GM21737 (cell line): ENCODE results near the gene UGT1A9.
"Not testable (repeated sequence)": the region's sequence is repeated elsewhere in the genome, so short reads cannot be mapped to it uniquely, and the experiment has no call there.

Experiments
- ATAC-seq: cut with Tn5 transposase; IDR thresholded peaks from one replicate; pipeline ENCODE4 v1.9.1; 2021; ENCODE audit warnings: mild to moderate bottlenecking, moderate library complexity; ENCODE audit not compliant: unreplicated experiment

Gene UGT1A9

DNA sequence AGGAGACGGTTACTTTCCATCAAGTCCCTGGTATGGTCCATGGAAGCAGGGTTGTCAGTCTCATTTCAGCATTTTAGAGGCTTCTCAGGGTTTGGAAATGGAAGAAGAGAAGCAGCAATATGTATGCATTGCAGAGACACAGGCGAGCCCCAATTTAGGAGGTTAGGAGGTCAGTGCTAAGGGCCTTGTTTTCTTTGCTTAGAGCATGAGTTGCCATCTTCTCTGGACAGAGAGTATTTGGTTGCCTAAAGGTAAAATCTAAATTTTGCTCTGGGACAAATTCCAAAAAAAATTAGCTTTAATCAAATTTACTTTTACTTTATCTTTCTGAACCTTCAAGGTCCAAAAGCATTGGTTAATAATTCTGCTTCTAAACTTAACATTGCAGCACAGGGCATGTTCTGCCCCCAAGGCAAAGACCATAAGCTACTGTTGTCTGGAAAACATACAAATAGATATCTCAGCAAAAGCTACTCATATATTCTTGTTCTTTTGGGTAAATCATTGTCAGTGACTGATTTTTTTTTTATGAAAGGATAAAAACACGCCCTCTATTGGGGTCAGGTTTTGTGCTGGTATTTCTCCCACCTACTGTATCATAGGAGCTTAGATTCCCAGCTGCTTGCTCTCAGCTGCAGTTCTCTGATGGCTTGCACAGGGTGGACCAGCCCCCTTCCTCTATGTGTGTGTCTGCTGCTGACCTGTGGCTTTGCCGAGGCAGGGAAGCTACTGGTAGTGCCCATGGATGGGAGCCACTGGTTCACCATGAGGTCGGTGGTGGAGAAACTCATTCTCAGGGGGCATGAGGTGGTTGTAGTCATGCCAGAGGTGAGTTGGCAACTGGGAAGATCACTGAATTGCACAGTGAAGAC lies at the start of gene UGT1A9:
Gene UGT1A9 (plus strand): TSS at position 609 of the 872 bp plus-strand sequence. CDS start 37 bp downstream, at position 646.
- ATAC-seq = no peak

DNA sequence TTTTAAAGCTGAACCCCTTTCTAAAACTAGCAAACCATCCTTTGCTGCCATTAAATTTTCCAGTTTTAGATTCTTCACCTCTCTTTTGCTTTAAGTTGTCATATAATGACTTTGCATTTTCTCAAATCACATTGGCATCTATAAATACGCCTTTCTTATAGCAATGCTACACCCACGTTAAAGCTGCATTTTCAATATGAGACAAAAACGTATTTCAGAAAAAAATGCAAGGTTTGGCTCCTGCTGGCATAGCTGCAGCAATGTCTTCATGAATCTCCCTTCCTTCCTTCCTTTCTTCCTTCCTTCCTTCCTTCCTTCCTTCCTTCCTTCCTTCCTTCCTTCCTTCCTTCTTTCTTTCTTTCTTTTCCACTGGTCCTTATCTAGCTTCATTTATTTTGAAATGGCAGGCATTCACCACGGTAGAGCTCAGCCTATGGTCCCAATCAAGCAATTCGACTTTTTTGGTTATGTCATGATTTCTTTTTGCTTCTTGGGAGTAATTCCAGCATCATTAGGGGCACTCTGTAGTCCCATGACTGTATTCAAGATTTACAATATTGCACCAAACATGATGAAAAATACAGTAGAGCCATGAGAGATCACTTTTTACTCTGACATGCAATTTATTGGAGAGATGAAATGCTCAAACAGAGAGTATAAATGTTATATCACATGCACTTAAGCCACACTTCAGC lies 44.2 kb upstream of the UGT1A9 start:
- ATAC-seq = no peak

- ATAC-seq = not testable (repeated sequence)
Observed at GRCh38 chr2:233636306-233636705, 35.4 kb upstream of the UGT1A9 start, which contains the start of gene UGT1A10. TSS of gene UGT1A10 (plus strand) at chr2:233636448. CDS start at chr2:233636523, 75 bp downstream.

GRCh38 chr2:233638836-233639235 lies 32.9 kb upstream of the UGT1A9 start:
- ATAC-seq = no peak

- no peak for ATAC-seq
Observed at GRCh38 chr2:233639860-233640259, 31.8 kb upstream of the UGT1A9 start.

DNA sequence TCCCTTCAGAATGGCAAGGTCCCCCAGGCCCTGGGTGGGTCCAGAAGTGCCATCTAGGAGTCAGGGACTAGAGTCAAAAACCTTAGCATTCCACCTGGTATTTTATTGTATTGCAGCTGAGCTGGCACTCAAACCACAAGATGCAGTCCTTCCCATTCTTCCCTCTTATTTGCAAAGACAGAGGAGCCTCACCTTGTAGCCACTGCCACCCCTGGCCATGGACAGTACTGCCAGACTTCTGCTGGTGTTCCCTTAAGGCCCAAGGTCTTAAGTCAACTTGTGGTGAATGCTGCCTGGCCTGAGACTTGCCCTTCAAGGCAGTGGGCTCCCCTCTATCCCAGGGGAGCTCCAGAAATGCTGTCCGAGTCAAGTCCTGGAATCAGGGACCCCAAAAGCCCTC lies 28.6 kb upstream of the UGT1A9 start:
- no peak for ATAC-seq

GRCh38 chr2:233646033-233646432 lies 25.7 kb upstream of the UGT1A9 start:
- not testable (repeated sequence) for ATAC-seq

GRCh38 chr2:233650981-233651380 lies 20.7 kb upstream of the UGT1A9 start:
- no peak for ATAC-seq

GRCh38 chr2:233651430-233651829 lies 20.3 kb upstream of the UGT1A9 start:
- no peak for ATAC-seq

GRCh38 chr2:233654501-233654900 lies 17.2 kb upstream of the UGT1A9 start:
- ATAC-seq = no peak

DNA sequence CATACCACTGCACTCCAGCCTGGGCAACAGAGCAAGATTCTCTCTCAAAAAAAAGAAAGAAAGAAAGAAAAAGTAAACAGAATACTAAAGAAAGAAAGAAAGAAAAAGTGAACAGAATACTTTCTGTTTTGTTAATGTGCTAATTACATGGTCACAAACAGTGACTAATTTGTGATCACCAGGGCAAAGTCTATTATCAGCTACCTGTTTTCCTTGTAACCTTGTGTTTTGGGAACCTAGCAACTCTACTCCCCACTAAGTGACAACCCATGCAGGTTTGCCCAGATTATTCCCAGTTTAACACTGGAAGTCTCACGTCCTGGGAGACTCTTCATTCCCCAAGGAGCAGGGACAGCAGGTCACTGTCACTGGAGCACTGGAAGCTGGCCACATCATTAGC lies 16.7 kb upstream of the UGT1A9 start:
- no peak for ATAC-seq

- not testable (repeated sequence) for ATAC-seq
Observed at GRCh38 chr2:233655943-233656342, 15.8 kb upstream of the UGT1A9 start.

- no peak for ATAC-seq
Observed at GRCh38 chr2:233656443-233656842, 15.3 kb upstream of the UGT1A9 start.

GRCh38 chr2:233658610-233659009 lies 13.1 kb upstream of the UGT1A9 start:
- no peak for ATAC-seq

DNA sequence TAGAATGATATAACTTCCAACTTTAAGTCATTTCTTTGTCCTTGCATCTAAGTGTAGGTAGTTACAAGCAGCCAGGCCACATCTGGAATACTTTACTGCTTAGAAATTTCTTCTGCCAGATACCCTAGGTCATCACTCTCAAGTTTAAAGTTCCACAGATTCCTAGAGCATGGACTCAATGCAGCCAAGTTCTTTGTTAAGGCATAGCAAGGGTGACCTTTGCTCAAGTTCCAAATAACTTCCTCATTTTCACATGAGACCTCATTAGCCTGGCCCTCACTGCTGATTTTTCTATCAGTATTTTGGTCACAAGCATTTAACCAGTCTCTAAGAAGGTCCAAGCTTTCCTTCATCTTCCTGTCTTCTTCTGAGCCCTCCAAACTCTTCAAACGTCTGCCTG lies 7.8 kb upstream of the UGT1A9 start:
- ATAC-seq = no peak

GRCh38 chr2:233668605-233669260 lies 3.0 kb upstream of the UGT1A9 start:
- no peak for ATAC-seq

DNA sequence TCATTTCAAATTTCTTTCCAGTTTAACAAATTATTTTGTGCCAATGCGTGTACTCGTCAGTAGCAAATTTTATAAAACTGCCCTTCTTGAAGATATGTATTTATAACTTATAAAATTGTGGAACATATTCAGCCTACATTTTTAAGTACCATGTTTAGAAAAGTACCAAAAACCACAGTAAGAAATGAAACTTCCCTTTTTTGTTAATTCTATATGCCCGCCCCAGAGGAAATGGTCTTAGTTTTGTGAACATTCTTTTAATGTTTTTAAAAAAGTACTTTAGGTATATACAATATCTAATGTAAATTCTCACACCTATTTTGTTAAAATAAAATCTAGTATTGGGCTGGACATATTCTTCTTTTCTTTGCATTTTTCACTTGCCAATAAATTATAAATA lies 1.2 kb downstream of the UGT1A9 start:
- no peak for ATAC-seq

DNA sequence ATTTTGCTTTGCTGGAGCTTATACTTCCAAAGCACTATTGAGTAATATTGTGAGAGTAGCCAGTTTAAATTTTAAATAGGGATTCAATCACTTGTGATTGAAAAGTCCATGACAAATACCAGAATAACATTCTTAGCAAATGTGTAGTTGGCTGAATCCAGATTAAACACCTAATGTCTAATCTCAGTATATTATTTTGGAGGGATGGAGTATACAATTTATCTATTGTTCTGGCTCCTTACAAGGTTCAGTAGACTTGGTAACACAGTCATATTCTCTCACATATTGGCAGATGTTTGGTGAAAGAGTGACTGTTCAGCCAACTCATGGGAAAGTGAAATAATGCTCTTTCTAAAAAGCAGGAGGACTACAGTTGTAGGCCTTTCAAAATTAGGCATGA lies 2.2 kb downstream of the UGT1A9 start:
- no peak for ATAC-seq

DNA sequence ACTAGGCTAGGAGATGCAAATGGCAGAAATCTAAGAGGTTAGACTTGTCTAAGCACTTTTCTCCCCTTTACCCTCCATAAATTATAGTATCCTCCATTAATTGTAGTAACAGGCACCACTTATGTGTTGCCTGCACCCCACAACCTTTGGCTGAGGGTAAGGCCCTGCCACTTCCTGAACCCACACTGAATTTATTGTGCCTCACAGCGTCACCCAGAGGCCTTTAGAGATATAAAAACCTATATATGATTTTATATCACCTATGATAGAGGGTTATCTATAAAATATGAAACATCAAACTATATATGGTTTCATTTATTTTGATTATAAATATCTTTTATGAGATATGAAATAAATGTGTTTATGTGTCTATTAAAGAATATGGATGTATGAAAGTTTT lies 2.6 kb downstream of the UGT1A9 start:
- ATAC-seq = no peak

- no peak for ATAC-seq
Observed at GRCh38 chr2:233674995-233675394, 3.3 kb downstream of the UGT1A9 start.

DNA sequence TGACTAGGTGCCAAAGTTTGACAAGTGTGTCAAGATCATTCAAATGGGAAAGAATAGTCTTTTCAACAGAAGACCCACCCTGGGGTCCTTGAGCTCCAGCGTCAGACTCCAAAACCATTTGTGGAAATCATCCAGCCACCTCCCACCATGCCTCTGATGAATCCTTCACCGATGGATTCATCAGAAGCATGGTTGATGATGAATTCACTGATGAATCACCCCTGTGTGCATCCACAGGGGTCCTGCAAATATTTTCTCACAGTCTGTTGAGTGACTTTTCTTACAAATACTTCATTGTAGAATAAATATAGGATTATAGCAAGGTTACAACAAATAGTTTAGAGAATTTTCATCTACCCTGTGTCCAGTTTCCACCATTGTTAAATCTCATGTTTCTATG lies 4.3 kb downstream of the UGT1A9 start:
- ATAC-seq = no peak

DNA sequence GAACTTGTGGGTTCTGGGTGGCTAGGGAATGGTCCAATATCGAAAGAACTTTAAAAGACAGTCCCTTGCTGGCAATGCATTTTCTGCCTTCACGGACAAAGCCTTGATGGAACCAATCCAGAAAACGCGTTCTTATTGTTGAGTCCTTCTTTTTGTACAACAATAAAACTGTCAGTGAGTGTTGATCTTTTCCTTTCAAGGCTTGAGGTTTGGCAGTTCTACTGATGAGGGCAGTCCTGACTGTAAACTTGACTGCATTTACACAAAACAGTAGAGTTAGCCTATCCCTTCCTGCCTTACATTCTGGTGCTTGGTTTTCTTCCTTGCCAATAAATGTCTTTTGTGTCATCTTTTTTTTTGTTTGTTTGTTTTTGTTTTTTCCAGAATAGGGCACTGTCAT lies 7.5 kb downstream of the UGT1A9 start:
- no peak for ATAC-seq
